Measurements from ENCODE around the gene KLF4.

DNA sequence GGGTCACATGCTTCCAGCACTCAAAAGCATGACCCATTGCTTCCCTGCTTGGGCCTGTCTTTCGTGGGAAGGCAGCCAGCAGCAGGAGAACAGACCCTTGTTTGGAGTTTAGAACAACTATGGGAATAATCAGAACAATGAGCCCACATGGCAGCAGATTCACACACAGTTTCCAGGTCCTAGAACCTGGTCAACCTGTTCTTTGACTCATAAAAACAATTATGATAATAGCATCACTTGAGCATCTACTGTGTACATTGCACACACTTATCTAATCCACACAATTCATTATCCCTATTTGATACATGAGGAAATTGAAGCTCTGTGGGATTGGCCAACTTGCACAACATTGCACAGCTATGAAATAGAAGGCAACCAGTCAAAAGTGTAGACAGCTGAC is 41.7 kb downstream of the KLF4 start:
- TF ChIP-seq EP300 (IDR thresholded peaks at IDR 0.05) = no peak
- no peak for TF ChIP-seq CTCF (IDR thresholded peaks at IDR 0.05)
